ENCODE data around the gene ARL2BP.
A peak's percentile ranks its signal among the peaks of the same experiment; 100 is the strongest.

Gene ARL2BP

DNA sequence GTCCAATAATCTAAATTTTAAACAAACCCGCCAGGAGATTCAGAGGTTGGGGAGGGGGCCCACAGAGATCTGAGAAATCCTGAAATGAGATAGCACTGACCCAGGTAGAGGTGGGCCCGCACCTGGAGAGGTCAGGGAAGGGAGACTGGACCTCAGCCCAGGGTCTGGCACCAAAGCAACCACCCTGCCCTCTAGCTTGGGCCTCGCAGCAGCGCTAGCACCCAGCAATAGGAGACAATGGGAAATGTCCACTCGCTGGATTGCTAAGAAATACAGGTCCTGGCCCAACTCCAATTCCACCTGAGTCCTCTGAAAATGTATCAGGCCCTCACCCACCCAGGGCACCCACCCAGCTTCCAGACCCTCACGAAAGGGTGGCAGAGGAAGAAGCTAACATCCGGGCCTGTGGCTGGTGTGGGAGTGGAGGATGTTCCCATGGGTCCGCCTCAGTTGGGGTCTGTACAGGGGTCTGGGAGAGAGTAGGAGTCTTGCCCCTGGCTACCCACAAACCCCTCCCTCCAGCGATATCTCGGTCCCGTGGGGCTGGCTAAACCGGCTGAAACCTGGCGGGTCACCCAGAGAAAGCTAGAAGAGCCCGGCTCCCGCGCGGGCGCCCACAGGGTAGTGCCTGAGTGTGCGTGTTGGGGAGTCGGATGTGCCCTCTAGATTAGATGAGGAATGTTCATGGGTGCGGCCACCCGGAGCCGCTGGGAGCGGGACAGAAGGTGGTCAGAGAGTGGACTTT, 38.3 kb downstream of the ARL2BP start:
- DNase-seq, result no peak

DNA sequence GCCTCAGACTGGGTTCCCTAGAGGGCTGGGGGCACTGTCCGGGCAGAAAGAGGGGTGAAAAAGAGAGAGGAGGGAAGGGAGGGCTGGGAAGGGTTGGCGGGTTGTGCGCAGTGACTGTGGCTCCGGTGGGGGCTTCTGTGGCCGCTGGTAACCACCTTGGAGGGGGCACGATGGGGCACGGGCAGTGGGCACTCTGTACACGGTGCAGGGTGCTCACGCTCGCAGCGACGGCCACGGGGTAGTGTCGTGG, 38.8 kb downstream of the ARL2BP start:
- no peak for DNase-seq

DNA sequence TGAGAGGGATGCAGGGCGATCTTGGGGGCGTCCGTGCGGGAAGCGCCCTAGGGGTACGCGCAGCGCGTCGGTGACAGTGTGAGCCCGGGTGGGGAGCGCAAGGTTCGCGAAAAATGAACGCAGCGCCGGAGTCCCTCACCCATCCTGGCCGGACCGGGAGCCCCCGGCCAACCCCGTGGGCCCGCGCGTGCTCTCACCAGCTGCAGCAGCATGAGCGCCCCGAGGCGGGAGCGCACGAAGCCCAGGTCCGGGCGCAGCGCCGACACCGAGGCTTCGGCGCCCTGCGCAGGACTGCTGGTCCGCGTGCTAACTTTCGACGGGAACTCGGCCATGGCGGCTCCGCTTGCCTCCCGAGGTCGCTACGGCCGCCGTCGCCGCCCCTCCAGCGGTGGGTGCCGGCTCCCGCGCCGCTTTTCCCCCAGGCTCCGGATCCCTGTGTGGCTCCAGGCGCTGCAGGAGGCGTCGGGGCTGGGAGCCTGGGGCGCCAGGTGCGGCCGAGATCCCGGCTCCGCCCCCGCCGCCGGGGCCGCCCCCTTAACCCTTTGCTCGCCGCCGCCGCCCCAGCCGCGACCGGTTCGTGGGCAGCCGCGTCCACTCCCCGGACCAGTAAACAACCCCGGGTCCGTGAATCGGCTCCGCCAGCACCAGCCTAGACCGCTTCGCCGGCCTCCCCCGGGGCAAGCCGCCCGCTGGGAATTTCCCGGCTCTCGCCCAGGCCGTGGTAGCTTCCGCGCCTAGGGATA, 39.3 kb downstream of the ARL2BP start, which contains the start of gene PLLP:
Gene PLLP (minus strand): TSS at position 464 of the 743 bp plus-strand sequence. CDS start 132 bp downstream, at position 332.
- no peak for DNase-seq

DNA sequence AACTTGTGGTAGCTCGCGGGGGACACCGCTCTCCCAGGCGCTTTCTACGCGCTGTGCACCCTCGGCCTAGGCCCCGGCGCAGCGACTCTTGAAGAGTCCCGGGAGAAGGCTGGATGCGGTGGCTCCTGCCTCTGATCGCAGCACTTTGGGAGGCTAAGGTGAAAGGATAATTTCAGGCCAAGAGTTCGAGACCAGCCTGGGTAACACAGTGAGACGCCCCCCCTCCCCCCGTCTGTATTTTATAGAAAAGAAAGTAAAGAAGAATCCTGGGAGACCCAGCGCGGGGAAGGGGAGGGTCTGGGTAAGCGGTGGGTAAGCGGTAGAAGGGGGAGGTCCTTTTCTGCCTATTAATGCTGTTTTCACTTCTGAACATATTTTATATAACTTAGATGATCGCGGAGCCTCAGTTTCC, 39.9 kb downstream of the ARL2BP start:
- DNase-seq, result no peak

DNA sequence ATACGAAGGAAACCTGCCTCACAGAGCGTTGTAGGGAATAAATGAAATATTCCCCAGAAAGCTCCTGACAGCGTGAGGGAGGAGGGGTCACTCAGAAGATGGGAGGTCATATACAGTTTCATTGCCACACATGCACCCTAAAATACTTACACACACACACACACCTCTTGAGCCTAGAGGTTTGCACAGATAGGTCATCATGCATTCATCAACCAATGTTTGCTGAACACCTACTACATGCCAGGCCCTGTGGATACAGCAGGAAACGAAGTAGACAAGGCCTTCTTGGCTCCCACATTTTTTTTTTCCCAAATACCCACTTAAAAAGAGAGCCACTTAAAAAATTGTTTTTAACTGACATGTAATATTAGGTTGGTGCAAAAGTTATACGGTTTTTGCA, 40.3 kb downstream of the ARL2BP start:
- DNase-seq, result no peak

DNA sequence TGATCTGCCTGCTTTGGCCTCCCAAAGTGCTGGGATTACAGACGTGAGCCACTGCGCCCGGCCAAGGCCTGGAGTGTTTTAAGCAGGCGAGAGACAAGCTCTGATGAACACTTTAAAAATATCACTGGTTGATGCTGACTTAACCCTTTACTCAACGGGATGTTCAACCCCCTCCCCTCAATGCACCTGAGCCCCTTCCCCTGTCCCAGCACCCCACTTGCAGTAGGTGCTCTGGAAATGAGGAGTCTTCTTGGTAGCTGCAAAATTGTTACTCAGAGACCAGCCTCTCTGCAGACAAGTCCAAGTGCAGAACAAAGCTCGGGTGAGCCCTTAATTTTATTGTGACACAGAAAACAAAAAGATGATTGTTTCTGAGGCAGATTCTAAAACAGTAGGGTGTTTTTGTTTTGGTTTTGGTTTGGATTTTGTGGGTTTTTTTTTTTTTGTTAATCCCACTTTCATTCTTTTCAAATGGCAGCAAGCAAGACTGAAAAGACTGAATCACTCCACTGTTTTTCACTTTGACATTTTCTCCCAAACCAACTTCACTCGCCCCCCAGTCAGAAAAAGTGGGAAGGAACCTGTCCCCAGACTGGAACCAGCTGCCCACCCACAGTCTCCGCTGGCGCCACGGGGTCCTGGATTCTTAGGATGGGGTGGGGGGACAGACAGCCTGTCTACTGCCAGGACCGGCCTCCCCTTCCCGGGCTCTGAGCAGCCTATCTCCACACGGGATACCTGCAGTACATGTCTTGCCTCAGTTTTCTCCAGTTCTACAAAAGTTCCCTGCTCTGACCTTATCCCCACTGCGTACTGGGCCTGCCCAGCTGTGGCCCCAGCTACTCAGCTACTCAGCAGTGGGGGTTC, 44.6 kb downstream of the ARL2BP start:
- DNase-seq, result no peak

DNA sequence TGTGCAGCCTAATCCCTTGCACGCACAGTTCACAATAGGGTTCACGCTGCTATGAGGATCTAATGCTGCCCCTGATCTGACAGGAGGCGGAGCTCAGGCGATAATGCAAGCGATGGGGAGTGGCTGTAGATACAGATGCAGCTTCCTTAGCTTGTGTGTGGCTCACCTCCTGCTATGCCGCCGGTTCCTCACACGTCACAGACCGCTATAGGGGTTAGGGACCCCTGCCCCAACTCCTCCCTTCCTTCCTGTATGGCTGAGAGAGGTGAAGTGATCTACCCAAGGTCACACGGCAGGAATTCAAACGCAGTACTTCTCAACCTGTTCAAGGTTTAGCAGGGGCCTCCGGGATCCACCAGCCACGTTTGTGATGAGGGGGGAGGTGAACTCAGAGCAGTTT, 52.8 kb downstream of the ARL2BP start:
- no peak for DNase-seq

DNA sequence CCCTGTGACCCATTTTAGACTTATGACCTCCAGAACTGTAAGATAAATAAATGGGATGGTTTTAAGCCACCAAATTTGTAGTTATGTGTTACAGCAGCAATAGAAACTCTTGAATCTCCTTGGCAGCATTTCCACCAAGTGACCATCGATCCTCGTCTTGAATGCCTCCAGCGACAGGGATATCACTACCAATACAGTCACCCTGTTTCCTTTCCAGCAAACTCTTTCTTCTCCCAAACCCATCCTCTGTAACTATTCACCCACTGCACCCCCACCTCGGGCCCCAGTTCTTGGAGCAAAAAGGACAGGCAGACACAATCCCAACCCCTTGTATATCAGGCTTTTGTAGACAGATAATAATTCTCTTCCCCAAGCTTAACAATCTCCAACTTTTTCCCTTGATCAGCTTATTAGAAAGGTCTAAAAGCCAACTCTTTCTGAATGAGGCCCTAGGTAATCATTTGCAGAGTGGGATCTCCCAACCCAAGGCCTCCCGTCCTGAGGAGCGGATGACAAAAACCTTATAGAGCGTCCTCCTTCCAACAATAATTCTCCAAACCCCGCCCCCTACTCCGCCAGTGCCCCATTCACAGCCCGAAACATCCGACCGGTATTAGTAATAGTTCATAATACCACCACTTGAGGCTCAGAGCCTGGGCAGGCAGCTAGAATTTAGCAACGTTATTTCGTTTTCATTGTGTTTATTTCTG, 54.1 kb downstream of the ARL2BP start:
- no peak for DNase-seq

DNA sequence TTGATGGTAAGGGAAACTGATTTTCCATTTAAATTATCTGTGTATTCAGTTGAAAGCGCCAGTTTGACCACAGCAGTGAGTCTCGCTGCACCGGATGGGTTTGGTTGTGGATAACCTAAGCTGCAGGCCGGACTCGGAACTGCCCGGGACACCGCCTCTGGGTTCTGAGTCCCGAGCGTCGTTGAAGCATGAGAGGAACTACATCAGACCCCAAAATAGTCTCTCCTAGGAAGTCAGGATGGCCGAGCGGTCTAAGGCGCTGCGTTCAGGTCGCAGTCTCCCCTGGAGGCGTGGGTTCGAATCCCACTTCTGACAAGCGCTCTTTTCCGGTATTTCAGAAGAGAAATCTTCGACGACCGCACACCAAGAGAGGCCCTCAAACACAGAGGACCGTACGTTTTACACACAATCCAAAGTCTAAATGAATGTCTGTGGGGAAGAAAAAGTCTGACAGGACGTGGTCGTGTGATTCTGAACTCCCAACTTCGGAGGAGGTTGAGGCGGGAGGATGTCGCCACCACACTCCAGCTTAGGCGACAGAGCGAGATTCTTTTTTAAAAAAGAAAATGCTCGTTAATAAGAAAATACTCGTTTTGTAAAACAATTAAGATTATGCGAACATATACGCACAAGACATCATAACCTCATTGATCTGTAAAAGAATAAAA, 54.8 kb downstream of the ARL2BP start:
- peak; percentile 53 for DNase-seq

DNA sequence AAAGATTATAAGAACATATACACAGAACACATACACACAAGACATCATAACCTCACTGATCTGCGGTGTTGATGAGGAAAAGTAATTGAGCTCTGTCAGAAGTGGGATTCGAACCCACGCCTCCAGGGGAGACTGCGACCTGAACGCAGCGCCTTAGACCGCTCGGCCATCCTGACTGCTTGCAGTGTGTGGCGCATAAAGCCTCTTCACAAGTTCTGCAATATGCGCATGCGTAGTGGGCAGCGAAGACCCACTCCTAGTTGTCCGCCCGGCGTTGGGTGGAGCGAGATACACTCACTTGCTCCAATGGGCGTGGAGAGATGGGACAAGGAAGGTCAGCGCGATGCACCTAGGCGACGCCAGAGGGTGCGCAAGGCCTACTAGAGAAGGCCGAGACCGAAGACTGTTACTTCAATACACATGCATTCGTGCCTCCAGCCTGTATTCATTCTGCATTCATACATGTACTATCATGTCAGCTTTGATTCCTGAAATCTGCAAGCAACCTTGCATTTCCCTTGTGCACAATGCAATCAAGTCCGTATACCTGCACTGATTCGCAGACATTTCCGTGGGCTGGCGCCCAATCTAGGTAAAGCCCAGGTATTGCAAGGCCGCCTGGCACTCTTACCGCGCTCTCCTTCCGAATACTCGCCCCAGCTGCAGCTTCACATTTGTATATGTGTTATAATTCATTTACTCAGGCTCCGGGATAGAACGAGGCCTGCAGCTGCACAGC, 55.5 kb downstream of the ARL2BP start:
- peak; percentile 91 for DNase-seq

DNA sequence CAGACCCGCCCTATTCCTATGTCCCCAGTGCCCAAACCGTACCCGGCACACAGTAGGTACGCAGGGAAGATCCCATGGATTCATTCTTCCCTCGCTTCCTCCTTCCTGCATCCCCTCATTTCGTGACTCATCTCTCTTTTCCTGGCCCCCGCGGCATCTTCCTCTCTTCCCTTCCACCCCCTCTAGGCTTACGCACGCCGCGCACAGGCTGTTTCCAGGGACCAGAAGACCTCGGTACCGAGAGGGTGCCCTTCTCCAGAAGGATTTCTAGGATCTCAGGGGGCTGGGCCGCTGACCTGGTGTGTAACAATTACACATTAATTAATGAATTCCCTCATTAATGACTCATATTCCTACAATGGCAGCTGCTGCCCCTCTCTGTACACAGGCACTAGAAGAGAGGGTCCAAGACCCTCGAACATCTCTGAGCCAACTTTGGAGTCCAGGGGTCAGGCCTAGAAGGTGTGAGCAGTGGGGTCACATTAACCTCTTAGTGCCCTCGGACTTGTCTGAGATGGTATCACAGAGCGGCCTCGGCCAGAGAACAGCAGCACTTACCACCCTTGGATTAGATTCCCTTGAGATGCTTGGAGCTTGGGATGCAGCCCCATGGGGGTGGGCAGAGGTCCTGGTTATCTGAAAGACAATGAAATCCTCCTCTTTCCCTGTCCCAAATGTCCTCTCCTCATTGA, 56.2 kb downstream of the ARL2BP start:
- no peak for DNase-seq

Measured in GDM1 (cell line).